Stomach (tissue), 19 donors: ENCODE measurements around the gene RIMKLA. TPM values are rescaled to one million over a fixed set of nuclear protein-coding genes. Genes with fewer than 3 reads are reported as not detected.

Experiments
- DNase-seq, 2 donors: peaks; one replicate each; pipeline versions ENCODE4 v3.0.0 to v3.0.0-alpha.2; 2013 to 2019
- H3K27ac ChIP-seq, 5 donors: fragments of 200-600 bp in 4 of 5; sonication (generic) in 4 of 5; one replicate each; pipeline ENCODE4 v1.5.1; 2013 to 2019; ENCODE audit warnings: mild to moderate bottlenecking in 1 of 5, moderate library complexity in 1 of 5
- H3K27me3 ChIP-seq, 3 donors: fragments of 200-600 bp; sonication (generic); one replicate each; pipeline ENCODE4 v1.5.1; 2017 to 2019; ENCODE audit warnings: mixed run types in 1 of 3
- H3K36me3 ChIP-seq, 4 donors: fragments of 200-600 bp; sonication (generic); 1 replicate in 3 of 4; 2 replicates in 1 of 4; pipeline ENCODE4 v1.5.1; 2016 to 2019
- H3K4me1 ChIP-seq, 4 donors: fragments of 200-600 bp; sonication (generic); one replicate each; pipeline ENCODE4 v1.5.1; 2016 to 2019
- H3K4me3 ChIP-seq, 4 donors: fragments of 200-600 bp; sonication (generic) in 3 of 4; one replicate each; pipeline ENCODE4 v1.5.1; 2016 to 2019; ENCODE audit warnings: mild to moderate bottlenecking in 1 of 4
- H3K9me3 ChIP-seq, 4 donors: fragments of 200-600 bp; sonication (generic); one replicate each; pipeline ENCODE4 v1.5.1; 2016 to 2019
- CTCF ChIP-seq, 7 experiments: fragments of 450-650 bp in 4 of 7; fragments of 200-600 bp in 3 of 7; sonication (generic) in 3 of 7; IDR thresholded peaks; one replicate each; pipeline ENCODE4 v1.5.1; 2016 to 2019; ENCODE audit warnings: antibody characterized with exemption in 7 of 7, control low read depth in 2 of 7, mild to moderate bottlenecking in 1 of 7
- EP300 ChIP-seq: sonication (generic); formaldehyde crosslinking; IDR thresholded peaks from one replicate; pipeline ENCODE4 v1.6.1; 2017; ENCODE audit warnings: antibody characterized with exemption
- POLR2A ChIP-seq, 4 donors: fragments of 450-650 bp; IDR thresholded peaks; one replicate each; pipeline ENCODE4 v1.6.1; 2016; ENCODE audit warnings: antibody characterized with exemption in 4 of 4, control low read depth in 2 of 4, mild to moderate bottlenecking in 1 of 4, moderate library complexity in 1 of 4
- POLR2AphosphoS5 ChIP-seq, 3 donors: sonication (generic); formaldehyde crosslinking; IDR thresholded peaks; one replicate each; pipeline ENCODE4 v1.6.1; 2016; ENCODE audit warnings: antibody characterized with exemption in 3 of 3
- WGBS, 5 donors: extraction: QIAGEN DNeasy Blood & Tissue Kit in 3 of 5; methylation state at CpG; one replicate each; pipeline versions ENCODE4 v1.1.5 to v1.1.7; 2013 to 2018; 5-methylcytosine and 5-hydroxymethylcytosine counted together
- intact Hi-C: fragments of 100-400 bp; cut with DNase I; formaldehyde crosslinking; loops from one replicate; pipeline ENCODE4 v1.15.1; 2023; ENCODE audit warnings: low total_unique reads
- long read RNA-seq, 10 donors: transcript quantifications; one replicate each; lab custom pipeline, GENCODE V29; 2026
- polyA plus RNA-seq, 3 donors: library from polyadenylated mRNA; stranded (reverse); fragments of 200-250 nt; gene quantifications; one replicate each; pipeline ENCODE4 v1.2.3, GENCODE V29; 2013
- total RNA-seq, 5 donors: library from RNA; depleted of rRNA; stranded (reverse); fragments of >200 nt; gene quantifications; one replicate each; pipeline versions ENCODE4 v1.1.0 to v1.2.3, GENCODE V29; 2014 to 2016
- donor health status: healthy with polysubstance abuse.
- donor health status: Bipolar disorder and iron deficiency.
- donor health status: healthy.

RIMKLA gene
- total RNA-seq, result 10 to 100 TPM in 2 of 5 donors, 1 to 10 TPM in 1, under 1 TPM in 1, not detected in 1; 0.55 to 12.7 (median 6.7) TPM
- under 1 TPM; 0.15 to 0.56 (median 0.33) TPM for polyA plus RNA-seq
- long read RNA-seq, donor 1, full-length matches to known transcripts, result 1 of 1 reads
- long read RNA-seq, donor 1, partial matches to known transcripts, result 0 of 1 reads
- long read RNA-seq, donor 1, other reads (novel, unspliced or antisense), result 0 of 1 reads
- long read RNA-seq, donor 2, full-length matches to known transcripts, result 2 of 2 reads
- long read RNA-seq, donor 2, partial matches to known transcripts, result 0 of 2 reads
- long read RNA-seq, donor 2, other reads (novel, unspliced or antisense), result 0 of 2 reads
- long read RNA-seq, donor 3, result 0 reads
- long read RNA-seq, donor 4, result 0 reads
- long read RNA-seq, donor 5, full-length matches to known transcripts, result 2 of 2 reads
- long read RNA-seq, donor 5, partial matches to known transcripts, result 0 of 2 reads
- long read RNA-seq, donor 5, other reads (novel, unspliced or antisense), result 0 of 2 reads
- long read RNA-seq, donor 6, result 0 reads
- long read RNA-seq, donor 7, result 0 reads
- long read RNA-seq, donor 8, full-length matches to known transcripts, result 1 of 1 reads
- long read RNA-seq, donor 8, partial matches to known transcripts, result 0 of 1 reads
- long read RNA-seq, donor 8, other reads (novel, unspliced or antisense), result 0 of 1 reads
- long read RNA-seq, donor 9, full-length matches to known transcripts, result 1 of 1 reads
- long read RNA-seq, donor 9, partial matches to known transcripts, result 0 of 1 reads
- long read RNA-seq, donor 9, other reads (novel, unspliced or antisense), result 0 of 1 reads
- long read RNA-seq, donor 10, result 0 reads

- H3K27ac ChIP-seq, result peak within 1 kb of the TSS in 3 of 5 donors; percentile 50 to 78 (median 53)
- TF ChIP-seq POLR2AphosphoS5 (IDR thresholded peaks at IDR 0.05), result peak in 2 of 3 donors; percentile 5 to 16
- TF ChIP-seq CTCF (IDR thresholded peaks at IDR 0.05), result no peak
- no peaks in the 10 kb centered on the region for H3K9me3 ChIP-seq
- WGBS, 5 donors, result 0 to 3% (median 1%) methylated on average over 7 to 100 of the region's 101 CpGs
- peaks cover 0 to 24% (median 7%) of the 10 kb centered on the region in 3 donors for H3K27me3 ChIP-seq
- intact Hi-C loops, result no loop called here
- no peaks in the 10 kb centered on the region for H3K36me3 ChIP-seq
- peak; percentile 69 to 88 for DNase-seq
- H3K4me3 ChIP-seq, result peak within 1 kb of the TSS; percentile 64 to 80 (median 68)
- H3K4me1 ChIP-seq, result peaks cover 9 to 19% (median 12%) of the 10 kb centered on the region in 4 donors
These were observed at the start of gene RIMKLA for GRCh38 chr1:42380586-42381279. Gene RIMKLA (plus strand): TSS chr1:42380792. CDS start chr1:42380935, 143 bp downstream.

GRCh38 chr1:42332877-42333276, 47.7 kb upstream of the RIMKLA start:
- WGBS, 5 donors, result 53 to 62% (median 57%) methylated on average over 6 of the region's 6 CpGs
- H3K4me1 ChIP-seq, result peaks cover 20 to 70% (median 51%) of the 10 kb centered on the region in 4 donors
- no peak for DNase-seq
- TF ChIP-seq EP300 (no peak), POLR2AphosphoS5 (IDR thresholded peaks at IDR 0.05) (no peak), CTCF (IDR thresholded peaks at IDR 0.05) (no peak), POLR2A (IDR thresholded peaks at IDR 0.05) (no peak)
- no peak overlapping the region for H3K27ac ChIP-seq
- H3K36me3 ChIP-seq, result no peaks in the 10 kb centered on the region
- H3K9me3 ChIP-seq, result no peaks in the 10 kb centered on the region
- no peaks in the 10 kb centered on the region for H3K27me3 ChIP-seq
- intact Hi-C loops, result no loop called here
- peak overlapping the region in 1 of 4 donors; percentile 96 for H3K4me3 ChIP-seq

GRCh38 chr1:42333662-42334239, 46.8 kb upstream of the RIMKLA start:
- Histone ChIP-seq H3K4me1 (peaks cover 20 to 68% (median 48%) of the 10 kb centered on the region in 4 donors), H3K27me3 (no peaks in the 10 kb centered on the region), H3K27ac (peak overlapping the region; percentile 95 to 99 (median 96)), H3K36me3 (no peaks in the 10 kb centered on the region), H3K4me3 (peak overlapping the region; percentile 80 to 98 (median 96)), H3K9me3 (no peaks in the 10 kb centered on the region)
- 1 to 4% (median 3%) methylated on average over 6 of the region's 6 CpGs for WGBS, 5 donors
- intact Hi-C loops, result no loop called here
- no peak for TF ChIP-seq POLR2AphosphoS5 (IDR thresholded peaks at IDR 0.05)
- TF ChIP-seq EP300, result no peak
- no peak for TF ChIP-seq CTCF (IDR thresholded peaks at IDR 0.05)
- no peak for TF ChIP-seq POLR2A (IDR thresholded peaks at IDR 0.05)
- DNase-seq, result no peak
